RPMI8226 (cell line): ENCODE data around the gene OR10H2.
A peak's percentile ranks its signal among the peaks of the same experiment; 100 is the strongest.
"Not testable (repeated sequence)": the region's sequence is repeated elsewhere in the genome, so short reads cannot be mapped to it uniquely, and the experiment has no call there.

Experiments used
- DNase-seq: peaks from one replicate; pipeline ENCODE4 v3.0.0-alpha.2; 2015

The OR10H2 gene

GRCh38 chr19:15727724-15728123, at the start of gene OR10H2:
Gene OR10H2 (plus strand): TSS chr19:15728024. CDS start chr19:15728044, 20 bp downstream.
- DNase-seq = no peak

- DNase-seq = no peak
Measured at GRCh38 chr19:15679089-15679488, 48.7 kb upstream of the OR10H2 start.

- not testable (repeated sequence) for DNase-seq
Measured at GRCh38 chr19:15679865-15680264, 48.0 kb upstream of the OR10H2 start.

DNA sequence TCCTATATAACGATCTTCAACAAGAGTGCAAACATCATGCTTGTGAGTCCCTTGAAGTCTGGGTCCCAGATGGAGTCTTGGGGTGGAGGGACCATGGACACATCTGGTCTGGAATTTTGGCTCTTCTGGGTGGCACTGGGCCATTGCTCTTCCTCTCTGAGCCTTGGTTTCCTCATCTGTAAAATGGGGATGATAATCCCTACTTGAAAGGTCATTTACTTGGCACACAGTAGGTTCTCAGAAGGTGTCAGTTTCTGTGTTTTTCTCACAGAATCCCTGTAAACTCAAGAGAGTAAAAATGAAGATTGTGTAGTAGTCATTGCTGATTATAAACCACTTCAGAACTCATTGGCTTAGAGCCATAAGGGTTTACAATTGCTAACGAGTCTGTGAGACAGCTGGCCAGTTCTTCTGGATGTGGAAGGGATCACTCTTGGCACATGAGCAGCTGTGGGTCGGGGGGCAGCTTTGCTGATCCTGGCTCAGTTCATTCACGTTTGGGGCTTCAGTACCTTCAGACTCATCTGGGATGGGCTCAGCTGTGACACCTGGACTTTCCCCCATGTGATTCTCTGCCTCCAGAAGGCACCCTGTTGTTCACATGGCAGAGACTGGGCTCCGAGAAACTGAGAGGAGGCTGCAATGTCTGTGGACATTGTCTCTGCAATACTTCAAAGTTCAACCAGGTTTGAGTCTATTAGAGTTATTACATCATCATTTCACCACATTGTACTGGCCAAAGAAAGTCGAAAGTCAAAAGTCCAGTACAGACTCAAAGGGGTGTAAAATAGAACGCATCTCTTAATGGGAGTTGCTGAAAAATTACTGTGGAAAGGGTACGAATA, 47.1 kb upstream of the OR10H2 start:
- no peak for DNase-seq

DNA sequence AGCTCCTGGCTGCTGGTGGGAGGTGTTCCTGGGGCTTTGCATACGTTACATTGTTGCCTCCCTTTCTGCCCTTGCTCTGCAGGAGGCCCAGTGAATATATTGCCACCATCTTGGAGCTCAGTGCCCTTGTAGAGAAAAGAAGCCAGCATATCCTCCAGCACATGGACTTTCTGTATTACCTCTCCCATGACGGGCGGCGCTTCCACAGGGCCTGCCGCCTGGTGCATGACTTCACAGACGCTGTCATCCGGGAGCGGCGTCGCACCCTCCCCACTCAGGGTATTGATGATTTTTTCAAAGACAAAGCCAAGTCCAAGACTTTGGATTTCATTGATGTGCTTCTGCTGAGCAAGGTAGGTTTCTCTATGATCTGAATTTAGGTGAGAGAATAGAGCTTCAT, 44.4 kb upstream of the OR10H2 start:
- DNase-seq = no peak

DNA sequence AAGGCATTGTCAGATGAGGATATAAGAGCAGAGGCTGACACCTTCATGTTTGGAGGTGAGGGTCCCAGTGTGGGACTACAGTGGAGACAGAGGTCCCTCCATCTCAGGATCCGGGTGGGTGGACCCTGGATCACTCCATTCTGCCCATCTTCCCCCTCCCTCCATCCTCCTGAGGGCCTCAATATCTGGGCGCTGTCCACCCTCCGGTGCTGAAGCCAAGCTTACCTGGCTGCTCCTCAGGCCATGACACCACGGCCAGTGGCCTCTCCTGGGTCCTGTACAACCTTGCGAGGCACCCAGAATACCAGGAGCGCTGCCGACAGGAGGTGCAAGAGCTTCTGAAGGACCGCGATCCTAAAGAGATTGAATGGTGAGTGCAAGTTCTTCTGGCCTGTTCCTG, 43.0 kb upstream of the OR10H2 start:
- peak; percentile 55 for DNase-seq

- peak; percentile 60 for DNase-seq
Measured at GRCh38 chr19:15696654-15697194, 31.1 kb upstream of the OR10H2 start.

DNA sequence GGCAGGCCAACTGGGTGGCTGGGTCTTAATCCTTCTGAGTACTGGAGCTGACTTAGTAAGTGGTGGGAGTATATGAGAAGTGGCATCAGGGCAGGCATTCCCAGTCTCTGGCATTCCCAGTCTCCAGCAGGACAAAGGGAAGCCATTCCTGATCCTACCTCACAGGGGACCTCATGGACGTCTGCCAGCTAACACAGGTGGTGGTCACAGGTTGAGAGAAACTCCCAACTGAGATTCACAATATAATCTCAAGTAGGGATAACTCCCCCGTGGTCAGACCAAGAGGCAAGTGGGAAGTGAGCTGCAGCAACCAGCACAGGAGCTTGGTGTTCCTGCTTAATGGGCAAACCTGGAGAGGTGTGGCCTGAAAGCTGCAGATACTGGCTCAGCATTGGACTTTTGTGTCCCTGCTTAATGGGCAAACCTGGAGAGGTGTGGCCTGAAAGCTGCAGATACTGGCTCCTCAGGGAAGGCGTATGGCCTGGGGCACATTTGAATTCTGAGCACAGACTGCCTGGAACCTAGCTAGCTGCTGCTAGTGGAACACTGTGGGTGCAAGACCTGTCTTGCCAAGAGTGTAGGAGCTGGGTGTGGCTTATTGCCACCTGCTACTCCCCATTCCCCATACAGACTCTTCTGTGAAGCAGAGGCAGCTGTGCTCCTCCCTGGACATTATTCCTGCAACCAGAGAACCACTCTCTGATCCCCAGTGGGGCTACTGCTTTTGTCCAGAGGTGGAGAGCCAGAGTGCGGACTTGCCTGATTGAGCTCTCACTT, 25.9 kb upstream of the OR10H2 start:
- peak; percentile 77 for DNase-seq

- peak; percentile 98 for DNase-seq
Measured at GRCh38 chr19:15702534-15702930, 25.3 kb upstream of the OR10H2 start.

DNA sequence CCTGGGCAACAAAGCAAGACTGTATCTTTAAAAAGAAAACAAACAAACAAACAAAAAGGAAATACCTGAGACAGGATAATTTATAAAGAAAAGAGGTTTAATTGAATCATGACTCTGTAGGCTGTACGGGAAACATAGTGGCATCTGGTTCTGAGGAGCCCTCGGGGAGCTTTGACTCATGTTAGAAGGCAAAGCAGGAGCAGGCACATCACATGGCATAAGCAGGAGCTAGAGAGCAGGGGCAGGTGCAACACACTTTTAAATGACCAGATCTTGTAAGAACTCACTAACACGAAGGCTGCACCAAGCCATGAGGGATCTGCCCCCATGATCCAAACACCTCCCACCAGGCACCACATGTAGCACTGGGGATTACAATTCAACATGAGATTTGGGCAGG, 13.2 kb upstream of the OR10H2 start:
- DNase-seq = no peak

DNA sequence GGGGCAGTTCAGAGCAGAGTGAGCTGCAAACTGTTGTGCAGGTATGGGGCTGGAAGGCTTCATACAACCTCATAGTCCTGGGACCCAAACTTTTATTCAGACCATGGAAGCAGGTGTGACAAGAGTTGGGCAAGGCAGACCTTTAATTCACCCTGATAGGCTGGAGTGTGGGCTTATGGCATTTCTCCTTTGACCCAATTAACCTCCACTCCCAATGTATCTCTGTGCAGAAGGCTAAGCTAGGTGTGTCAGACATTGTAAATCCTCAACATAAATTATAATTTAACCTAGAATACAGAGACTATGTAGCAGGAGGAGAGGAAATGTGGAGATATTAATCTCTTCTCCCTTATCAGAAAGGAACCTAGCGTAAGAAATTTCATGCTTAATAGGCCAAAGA, 12.2 kb upstream of the OR10H2 start:
- no peak for DNase-seq

DNA sequence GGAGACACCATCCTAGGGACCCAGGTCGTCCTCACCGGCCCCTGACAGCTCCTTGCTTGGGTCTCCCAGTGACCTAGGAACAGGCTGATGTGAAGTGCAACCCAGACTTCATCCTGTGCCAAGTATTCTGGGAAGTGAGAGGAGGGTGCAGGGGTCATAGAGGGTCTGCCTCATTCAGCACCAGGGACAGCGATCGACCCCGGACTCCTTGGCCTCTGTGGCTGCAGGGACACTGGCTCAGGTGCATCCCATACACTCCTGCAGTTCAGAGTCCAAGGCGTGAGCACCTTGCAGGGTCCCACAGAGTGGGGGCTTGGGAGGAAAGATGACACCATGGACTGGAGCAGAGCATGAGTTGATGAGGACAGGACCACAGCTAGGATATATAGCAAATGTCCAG, 10.0 kb upstream of the OR10H2 start:
- DNase-seq = no peak

- no peak for DNase-seq
Measured at GRCh38 chr19:15721268-15721667, 6.6 kb upstream of the OR10H2 start.

GRCh38 chr19:15722956-15723355, 4.9 kb upstream of the OR10H2 start:
- DNase-seq = no peak

- DNase-seq = no peak
Measured at GRCh38 chr19:15730538-15730937, 2.7 kb downstream of the OR10H2 start.

- DNase-seq = no peak
Measured at GRCh38 chr19:15732388-15732787, 4.6 kb downstream of the OR10H2 start.

DNA sequence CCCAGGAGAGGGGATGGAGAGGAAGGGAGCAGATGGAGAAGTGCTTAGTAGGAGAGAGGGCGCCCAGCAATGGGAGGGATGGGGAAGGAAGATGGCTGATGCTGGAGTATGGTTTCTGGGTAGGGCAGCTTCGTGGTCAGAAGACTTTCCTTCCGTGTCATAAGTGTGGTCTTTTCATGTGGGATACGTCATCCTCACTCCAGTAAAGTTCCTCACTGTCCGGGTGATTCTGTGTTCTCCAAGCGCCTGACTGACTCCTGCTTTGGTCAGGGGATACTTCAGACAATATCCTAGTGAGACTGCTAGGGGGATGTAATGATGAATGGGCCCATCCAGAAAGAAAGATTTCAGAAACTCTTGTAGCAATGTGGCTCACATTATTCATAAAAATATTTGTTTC, 6.1 kb downstream of the OR10H2 start:
- no peak for DNase-seq

- no peak for DNase-seq
Measured at GRCh38 chr19:15737722-15738121, 9.9 kb downstream of the OR10H2 start, which contains the start of gene OR10H3. Gene OR10H3 (plus strand): TSS chr19:15737985. CDS start chr19:15741393, 3,408 bp downstream.

- DNase-seq = no peak
Measured at GRCh38 chr19:15740785-15741184, 13.0 kb downstream of the OR10H2 start.

DNA sequence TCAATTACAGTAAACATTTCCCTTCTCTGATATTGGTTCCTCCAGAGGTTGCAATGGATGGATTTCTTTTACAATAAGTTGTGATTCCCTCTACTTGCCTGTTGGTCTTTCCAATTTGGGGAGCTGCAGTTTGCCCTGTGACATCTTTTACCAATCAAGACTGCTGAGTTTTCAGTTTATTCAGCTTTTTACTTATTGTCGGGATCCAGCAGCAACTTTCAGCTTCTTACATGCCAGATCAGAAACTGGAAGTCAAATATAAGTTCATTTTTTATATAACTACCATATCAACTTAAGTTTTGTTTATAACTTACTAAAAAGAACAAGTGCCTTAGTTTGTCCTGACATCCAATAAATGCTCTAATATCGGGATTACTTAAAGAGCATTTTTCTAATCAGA, 20.4 kb downstream of the OR10H2 start:
- DNase-seq = no peak

DNA sequence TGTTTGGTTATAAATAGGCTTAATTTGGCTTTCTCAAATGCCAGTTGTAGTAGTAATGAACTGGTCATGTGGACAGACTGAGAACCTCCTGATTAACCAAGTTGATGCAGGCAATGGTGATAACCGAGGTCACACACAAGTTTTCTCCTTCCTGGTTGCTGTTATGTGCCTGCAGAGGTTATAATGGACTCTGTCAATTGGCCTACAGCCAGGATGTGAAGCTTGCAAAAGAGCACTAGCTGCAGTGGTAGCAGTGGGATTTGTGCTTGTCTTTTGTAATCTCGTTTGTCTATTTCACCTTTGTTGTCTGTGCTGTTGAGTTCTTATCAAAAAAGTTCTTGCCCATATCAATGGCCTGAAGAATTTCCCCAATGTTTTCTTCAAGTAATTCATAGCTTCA, 30.6 kb downstream of the OR10H2 start:
- DNase-seq = no peak

DNA sequence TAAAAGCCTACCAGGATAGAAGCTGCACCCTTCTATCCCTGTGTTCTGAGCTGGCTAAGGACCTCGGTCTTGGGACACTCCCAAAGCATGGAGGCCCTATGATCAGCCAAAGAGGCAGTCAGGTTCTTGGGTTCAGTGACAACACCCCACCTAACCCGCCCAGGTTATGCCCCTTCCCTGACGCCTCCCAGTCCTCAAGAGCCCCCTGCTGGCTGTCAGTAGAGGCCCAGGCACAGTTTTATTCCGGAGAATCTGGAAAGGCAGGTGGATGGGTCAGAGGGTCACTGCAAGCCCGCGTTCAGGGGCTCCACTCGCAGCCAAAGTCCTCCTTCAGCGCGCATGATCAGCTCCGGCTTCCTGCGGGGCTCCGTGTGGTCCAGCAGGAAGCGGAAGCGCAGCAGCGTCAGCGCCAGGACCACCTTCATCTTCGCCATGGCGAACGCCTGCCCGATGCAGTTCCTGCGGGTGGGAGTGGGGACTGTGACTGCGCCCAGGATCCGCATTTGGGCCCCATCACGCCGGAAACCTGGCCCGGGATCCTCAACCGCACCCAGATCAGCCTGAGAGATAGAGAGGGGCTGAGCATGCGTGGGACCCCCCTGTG, 32.2 kb downstream of the OR10H2 start:
- DNase-seq = peak; percentile 47

DNA sequence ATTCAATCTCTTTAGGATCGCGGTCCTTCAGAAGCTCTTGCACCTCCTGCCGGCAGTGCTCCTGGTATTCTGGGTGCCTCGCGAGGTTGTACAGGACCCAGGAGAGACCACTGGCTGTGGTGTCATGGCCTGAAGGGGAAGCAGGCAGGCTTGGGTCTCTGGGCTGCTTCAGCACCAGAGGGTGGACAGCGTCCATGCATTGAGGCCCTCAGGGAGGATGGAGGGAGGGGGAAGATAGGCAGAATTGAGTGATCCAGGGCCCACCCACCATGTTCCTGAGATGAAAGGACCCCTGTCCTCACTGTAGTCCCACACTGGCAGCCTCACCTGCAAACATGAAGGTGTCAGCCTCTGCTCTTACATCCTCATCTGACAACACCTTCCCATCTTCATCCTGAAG, 41.8 kb downstream of the OR10H2 start:
- DNase-seq = peak; percentile 38
